HG02981 (cell line): ENCODE data around the gene RELCH.

Experiments used
- ATAC-seq: cut with Tn5 transposase; IDR thresholded peaks from one replicate; pipeline ENCODE4 v1.9.1; 2021; ENCODE audit warnings: mild to moderate bottlenecking, moderate library complexity; ENCODE audit not compliant: unreplicated experiment

Gene RELCH

DNA sequence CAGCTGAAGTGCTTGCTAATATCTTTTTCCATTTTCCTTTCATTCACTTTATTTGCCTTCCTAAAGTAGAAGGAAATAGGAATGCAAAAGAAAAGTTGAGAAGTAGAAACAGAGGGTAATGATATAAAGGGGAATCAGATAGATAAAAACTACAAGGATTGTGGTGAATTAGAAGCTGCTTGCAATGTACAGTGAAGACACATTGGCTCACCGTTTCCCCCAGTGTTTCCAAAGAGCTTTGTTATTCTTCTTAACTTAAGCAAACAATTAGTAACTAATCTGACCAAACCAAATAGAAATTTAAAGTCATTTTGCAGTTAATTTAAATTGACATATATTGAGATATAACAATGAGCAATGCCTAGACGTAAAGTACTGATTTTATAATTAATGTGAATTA is 63.4 kb downstream of the RELCH start:
- ATAC-seq: no peak

DNA sequence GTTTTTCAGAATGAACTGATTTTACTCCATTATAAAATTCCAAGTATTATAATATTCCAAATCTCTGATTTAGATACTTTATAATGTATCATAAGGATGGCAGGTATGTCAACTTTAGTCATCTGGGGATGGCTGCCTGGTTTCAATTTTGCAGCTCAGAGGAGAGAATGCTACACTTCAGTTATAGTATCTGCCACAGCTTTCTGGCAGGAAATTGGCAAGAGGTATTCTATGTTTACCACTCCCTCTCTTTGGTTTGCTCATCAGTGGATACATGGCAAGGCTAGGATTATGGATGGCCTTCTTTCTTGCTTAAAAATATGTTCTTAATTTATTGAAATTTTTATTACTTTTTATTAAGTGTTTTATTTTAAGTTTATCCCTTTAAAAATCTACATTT is 71.0 kb downstream of the RELCH start:
- ATAC-seq: no peak

DNA sequence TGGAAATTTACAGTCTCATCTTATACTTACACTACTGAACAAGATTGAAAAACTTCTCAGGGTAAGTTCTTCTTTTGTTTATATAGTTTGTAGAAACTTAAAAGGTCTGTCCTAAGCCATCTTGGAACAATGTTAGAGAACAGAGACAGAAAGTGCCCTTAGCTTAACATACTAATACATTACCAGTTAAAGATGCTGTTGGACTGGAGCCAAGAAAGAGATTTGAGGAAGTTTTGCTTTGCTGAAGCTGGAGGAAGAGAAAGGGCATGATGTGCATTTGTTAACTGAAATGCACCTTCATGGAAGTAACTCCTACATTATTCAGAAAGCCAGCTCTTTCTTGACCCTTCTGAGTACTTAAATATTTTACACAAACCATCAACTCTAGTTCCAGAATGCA is 71.6 kb downstream of the RELCH start:
- peak; percentile 66 for ATAC-seq

DNA sequence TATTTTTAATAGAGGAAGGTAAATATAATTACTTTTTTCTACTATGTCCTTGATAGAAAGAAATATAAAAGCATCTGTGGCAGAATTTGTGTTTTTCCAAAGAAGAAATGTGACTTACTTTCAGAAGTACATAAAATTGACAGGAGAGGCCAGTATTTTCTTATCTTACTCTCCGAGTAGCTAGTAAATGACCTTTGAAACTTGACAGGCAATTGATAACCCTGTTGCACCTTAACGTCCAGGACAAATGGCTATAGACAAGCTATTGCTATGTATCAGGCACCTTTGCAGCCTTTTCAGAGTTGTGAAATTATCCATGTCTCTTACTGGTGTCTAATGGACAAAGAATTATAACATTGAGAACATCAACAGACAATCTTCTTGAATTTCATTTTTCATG is 75.0 kb downstream of the RELCH start:
- ATAC-seq: no peak

DNA sequence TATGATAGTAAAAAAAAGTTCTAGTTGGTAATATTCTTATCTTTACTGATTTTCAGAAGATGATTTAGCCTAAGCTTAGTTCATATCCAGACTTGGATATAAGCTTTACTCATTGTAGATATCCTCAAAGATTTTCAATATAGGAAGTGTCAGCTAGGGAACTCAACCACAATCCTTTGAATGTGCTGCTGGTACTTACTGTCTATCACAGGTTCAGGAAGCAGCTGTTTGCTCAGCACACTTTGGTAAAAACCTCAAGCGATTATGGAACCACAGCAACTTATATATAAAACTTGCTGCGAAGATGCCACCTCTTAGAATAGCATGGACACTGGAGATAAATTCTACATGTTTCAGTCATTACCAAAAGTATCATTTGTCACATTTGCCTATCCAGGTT is 77.9 kb downstream of the RELCH start:
- ATAC-seq: no peak

DNA sequence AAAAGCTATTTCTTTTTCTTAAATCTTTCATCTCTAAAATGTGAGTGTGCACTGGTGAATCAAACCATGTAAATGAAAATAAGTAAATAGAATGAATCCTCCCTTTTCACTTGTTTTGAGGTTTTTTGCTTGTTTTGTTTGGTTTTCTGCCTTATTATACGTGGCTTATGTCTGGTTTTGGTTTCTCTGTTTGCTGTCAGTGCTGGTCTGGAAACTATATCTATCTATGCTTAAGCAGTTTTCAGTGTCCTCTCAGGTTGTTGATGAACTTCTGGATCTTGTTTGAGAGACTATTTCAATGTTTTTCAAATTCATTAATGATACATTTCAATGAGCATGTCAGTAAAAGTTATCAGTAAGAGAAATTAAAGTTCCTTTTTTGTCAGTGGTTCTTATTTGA is 90.0 kb downstream of the RELCH start:
- ATAC-seq: no peak

DNA sequence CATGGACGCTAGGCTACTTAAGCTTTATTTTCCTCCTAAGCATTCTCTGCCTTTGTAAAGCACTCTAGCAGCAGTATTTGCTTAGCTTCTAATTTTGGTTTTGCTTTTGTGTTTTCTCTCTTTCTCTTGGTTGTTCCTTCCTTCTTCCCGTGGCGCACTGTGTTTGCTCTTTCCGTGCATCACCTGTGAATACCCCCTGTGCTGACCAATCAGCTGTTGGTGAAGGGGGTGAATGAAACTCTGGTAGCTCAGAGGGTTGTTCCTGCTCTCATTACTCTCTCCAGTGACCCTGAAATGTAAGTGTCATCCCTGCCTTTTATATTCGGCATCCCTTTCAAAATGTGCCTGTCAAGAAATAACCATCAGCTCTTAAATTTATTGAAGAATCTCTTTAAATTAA is 92.5 kb downstream of the RELCH start:
- no peak for ATAC-seq

DNA sequence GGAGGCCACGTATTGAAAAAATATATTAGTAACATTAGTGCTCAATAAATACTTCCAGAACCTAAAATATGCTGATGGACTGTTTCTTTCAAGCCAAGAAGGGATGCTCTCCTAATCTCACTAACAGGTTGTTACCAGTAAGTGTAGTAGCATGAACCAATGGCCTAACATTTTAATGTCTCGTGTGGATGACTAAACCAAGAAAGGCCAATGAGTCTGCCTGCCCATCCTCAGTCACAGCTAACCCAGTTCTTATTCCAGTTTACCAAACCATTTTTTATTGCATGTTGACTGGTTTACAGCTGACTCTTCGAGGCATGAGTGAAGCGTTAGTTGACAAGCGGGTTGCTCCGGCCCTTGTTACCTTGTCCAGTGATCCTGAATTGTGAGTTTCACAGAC is 93.0 kb downstream of the RELCH start:
- no peak for ATAC-seq

DNA sequence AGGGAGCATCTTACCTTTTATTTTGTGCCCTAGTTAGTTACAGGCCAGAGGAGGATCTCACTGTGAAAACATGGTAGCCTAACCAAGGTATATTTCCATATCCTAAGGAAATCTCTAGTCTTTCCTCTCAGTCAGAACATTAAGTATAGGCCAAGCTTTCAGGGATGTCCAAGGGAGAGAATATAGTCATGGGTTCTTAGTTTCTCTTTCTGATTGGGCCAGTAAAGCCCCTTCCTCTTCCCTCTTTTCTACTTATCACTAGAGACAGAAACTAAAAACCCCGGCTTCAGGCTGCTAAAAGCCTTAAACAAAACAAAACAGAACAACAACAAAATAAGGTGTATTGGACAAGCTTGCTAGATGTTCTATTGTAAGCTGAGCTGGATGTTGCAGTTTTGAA is 93.7 kb downstream of the RELCH start:
- no peak for ATAC-seq

DNA sequence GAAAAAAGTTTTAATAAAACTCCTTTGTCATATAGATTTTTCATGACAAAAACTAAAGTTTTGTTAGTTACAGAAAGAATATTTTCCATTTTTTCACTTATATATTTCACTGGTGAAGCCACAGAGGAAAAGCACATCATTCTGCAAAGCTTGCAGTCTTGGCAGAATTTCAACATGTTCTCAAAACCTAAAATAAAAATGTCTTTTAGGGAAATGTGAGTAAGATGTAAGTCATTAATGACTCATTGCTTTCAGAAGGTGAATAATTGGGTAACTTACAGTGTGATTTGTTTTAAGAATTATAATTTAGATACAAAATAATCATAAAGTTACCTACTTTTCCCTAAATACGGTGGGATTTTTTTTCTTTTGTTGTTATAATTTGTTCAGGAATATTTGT is 94.6 kb downstream of the RELCH start:
- no peak for ATAC-seq

DNA sequence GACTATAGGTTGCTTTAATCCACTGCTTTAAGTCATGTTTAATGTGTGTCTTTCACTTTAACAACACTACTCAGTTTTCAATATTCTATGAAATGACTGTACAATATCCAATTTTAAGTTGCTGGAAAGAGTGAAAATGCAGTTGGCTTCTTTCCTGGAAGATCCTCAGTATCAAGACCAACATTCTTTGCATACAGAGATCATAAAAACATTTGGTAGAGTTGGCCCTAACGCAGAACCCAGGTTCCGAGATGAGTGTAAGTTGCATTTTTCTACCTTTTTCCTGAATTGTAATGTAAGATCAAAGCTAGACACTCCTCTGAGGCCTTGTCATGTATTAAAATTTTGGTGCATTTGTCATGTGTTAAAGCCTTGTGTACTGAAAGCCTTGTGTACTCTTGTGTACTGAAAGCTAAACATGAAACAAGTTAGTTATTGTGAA is 95.2 kb downstream of the RELCH start:
- ATAC-seq: no peak

DNA sequence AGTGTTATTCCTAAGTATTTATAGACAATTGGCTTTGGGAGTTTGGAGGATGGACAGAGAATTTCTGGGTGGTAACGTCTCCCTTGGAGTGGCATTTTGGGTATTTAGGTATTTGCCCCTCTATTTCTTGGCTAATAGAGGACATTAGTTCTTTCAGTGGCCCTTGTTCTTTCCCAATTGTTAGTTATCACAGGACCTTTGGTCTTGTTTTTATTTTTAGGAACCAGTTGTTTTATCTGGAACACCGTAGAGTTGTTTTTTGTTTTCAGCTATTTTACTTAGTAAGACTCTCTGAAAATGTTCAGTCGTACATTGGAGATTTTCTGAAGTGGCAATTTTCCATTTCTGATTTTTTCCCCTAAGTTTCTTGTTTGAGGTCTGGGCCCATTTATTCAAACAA is 97.6 kb downstream of the RELCH start:
- ATAC-seq: no peak

DNA sequence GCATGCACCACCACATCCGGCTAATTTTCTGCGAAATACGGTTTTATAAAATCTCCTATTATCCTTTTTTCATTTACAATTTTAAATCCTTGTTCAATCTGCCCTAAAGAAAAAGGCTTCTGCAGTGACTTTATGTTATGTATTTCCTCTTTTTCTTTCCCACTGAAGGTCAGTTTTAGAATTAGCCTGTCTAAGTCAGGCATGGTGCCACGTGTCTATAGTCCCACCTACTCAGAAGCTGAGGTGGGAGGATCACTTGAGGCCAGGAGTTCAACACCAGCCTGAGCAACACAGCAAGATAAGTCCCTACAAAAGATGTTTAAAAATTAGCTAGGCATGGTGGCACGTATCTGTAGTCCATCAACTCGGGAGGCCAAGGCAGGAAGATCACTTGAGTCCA is 98.2 kb downstream of the RELCH start:
- no peak for ATAC-seq

DNA sequence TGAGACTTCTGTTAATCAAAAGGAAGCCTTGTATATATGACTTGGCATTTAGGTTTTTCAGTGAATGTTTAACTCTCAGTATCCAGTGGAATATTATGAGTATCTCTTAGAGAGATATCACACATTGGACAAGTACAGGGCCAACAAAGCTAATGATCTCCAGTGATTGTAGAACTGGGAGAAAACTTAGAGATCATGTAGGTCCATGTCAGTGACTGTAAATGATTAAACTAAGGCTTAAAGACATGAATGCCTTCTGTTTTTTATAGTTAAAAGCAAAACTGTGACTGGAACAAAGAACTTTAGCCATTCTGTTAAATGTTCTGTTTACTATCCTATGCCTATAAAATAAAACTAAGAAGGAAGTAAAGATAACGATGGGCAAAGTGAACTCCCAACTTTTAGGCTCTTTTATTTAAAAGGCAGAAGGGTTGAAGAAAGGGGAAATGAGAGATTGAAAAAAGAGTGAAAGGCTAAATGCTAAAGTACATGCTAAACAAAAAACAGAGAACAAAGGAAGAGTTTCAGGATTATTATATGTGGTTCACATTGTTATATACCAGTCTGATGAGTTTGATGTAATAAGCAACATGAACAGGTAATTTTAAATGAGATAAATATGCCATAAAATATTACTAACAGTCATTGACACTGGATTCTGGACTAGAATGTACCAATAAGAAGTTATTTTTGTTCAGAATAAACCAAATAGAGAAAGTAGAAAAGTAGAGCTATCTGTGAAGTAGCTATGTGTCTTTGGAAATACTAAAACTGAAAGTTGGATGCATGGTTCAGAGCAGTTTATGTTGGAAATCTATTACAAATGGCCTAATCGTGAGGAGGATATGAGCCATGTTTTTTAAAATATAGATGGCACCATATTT is 101.0 kb downstream of the RELCH start:
- ATAC-seq: peak; percentile 57

DNA sequence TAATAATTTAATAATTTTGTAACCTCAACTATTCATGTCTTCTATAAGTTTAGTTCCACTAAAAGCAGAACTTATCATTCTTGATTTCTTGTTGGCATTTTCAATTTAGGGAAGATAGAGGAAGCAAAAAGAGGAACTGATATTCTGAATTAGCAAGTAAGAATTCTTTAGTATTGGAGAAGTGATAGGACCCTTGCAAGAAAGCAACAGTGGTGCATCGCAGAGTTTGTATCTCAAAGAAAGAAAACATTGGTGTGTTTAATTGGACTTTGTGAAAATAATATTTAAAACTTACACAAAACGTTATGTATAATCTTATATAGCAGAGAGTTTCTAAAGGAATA is 101.6 kb downstream of the RELCH start:
- peak; percentile 46 for ATAC-seq

DNA sequence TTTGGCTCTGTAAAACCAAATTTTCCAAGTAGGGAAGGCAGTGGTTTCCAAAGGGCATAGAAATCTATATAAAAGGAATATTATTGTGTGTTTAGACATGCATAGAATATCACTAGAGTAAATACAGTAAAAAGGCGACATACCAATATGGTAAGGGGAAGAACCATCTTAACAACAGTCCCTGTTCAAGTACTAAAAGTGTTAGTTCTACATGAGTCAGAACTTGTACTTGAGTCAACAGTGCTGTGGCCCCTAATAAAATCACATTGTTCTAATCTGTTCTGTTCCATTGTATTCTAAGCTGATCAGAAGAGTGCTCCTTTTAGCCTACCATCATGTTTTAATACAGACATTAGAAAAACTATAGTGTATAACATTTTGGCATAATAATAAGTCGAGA is 102.0 kb downstream of the RELCH start:
- ATAC-seq: peak; percentile 51

DNA sequence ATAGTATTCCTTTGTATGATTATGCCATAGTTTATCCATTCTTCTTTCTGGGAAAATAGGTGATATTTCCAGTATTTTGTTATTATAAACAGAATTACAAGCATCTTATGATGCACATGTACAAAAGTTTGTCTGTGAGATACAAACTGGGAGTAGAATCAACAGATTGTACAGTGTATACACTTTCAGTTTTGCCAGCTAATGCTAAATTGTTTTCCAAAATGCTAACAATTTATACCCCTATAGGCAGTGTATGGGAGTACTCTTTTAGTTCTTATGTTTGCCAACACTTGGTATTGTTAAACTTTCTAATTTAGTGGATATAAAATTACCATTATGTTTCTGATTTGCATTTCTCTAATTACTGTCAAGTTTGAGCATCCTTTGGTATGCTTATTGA is 107.0 kb downstream of the RELCH start:
- ATAC-seq: no peak

DNA sequence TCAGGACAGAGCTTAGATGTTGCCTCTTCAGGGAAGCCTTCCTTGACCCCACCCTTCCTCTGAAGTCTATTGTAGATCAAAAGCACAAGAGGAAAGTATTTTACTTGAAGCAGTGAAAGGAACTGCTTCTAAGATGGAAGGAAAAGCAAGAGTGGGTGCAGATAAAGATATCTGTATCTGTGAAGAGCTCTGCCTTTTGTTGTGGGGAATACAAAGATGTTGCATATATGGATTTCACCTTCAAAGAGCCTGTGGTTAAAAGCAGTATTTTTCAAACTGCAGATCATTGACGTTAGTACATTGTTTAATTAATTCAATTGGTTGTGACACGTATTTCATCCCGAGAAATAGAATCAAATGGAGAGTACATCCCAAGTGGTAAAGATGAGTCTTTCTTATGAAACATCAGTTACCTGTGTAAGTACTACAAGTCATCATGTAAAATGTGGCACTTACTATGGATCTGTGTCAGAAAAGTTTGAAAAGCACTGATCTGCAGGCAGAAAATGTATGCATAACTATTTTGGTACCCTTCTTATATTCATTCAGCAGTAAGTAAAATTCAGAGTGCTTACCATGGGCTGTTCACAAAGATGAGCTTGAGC is 113.4 kb downstream of the RELCH start:
- ATAC-seq: no peak

DNA sequence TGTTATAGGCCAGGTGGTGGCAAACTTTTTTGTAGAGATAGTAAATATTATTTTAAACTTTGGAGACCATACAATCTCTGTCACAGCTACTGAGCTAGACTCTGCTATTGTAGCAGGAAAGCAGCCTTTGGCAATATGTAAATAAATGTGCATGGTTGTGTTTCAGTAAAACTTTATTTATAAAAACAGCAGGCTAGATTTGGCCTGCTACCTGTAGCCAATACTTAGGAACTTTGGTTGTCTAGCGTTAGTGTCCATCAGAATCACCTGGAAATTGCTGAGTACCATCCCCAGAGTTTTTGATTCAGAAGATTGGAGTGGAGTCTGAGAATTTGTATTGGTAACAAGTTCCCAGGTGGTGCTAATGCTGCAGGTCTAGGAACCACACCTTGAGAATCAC is 114.3 kb downstream of the RELCH start:
- ATAC-seq: no peak

DNA sequence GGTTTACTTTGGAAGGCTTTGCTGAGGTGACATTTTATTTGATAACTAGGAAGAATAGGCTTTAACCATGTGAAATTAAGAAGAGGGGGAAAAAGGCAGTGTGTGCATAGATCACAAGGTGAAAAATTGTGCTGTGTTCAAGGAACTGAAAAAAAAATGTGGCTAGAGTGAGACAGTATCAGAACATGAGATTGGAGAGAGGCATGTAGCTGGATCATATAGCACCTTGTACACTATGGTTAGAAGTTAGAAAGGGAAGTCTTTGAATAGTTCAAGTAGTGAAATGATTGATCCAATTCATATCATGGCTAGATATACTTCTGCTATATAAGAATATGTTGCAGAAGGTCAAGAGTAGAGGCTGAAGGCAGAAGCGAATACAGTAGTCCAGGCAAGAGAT is 125.8 kb downstream of the RELCH start:
- no peak for ATAC-seq

DNA sequence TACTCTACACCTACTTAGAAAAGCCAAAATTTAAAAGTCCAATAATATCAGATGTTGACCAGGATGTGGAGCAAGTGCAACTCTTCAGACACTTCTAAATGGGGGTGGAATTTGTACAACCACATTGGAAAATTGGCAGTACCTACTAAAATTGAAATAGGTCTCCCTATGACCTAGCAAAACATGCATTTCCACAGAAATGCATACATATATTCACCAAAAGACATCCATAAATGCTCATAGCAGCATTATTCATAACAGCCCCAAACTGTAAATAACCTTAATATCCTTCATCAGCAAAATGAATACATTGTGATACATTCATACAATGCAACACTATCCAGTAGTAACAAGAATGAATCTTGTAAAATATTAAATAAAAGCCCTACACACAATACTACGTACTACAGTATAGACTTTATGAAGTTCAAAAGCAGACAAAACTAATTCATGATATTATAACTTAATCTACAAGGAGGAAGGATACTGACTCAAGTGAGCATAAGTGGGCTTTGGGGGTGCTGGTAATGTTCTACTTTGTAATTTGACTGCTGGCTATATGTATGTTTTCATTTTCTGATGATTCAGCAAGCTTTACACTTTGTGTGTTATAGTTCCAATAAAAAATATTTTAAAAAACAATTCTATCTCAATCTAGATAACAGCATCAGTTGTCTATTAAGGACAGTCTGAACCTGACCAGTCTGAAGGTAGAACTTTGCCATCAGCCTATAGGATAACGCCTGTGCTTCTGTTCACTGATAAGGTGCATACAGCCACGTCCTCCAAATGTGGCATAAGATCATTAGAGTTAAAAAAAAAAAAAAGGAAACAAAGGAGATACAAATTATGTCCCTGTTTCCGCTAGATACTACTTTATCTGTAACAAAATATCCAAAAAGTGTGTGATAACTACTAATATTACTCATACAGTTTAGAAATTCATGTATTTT is 131.4 kb downstream of the RELCH start:
- ATAC-seq: no peak

DNA sequence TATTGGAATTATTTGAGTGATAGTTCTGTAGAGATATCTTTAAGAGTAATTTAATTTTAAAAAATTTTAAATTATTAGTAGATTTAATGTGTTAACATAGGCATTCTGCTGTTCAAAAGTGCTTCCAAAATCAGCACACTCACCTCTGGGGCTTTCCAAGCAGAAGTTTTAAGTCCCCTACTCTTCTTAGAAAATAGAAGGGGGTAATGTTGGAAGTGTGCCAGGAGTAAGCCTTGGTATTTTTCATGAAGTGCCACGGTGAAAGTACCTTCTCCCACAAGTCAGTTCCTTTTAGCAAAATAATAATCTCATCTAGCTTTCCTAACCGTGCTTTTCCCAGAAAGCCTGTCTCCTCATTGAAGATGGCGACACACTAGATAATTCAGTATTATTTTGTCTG is 134.1 kb downstream of the RELCH start:
- ATAC-seq: no peak
